ENCODE results near the gene ERI3.

ERI3 gene

DNA sequence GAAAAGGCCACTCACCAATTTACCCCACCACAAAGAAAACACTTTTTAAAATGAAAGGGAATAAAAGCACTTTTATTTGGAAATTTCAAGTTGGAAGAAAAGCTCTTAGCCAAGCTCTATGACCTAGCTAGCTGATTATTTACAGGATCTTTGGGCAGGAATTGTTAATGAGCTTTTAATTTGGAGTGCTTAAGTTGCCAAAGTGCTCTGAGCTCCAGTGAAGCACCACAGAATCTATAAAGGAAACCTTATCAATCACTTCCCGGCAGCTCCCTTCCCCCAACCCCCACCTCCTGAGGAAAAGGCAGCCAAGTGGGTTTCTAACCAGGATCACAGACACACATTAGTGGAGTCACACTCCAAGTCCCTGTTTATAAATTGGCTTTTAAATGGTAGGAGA is 1.5 kb downstream of the ERI3 start:
- in situ Hi-C loops (cut with MboI; ENCODE audit: low pct_unique_long_range_greater_than_20kb, low sequenced_read_pairs, unreplicated experiment), result no loop called here
- TF ChIP-seq CTCF (IDR thresholded peaks at IDR 0.05; ENCODE audit: extremely low read depth, insufficient read depth, missing control alignments), result no peak
- no peak for DNase-seq (ENCODE audit: low spot score)

DNA sequence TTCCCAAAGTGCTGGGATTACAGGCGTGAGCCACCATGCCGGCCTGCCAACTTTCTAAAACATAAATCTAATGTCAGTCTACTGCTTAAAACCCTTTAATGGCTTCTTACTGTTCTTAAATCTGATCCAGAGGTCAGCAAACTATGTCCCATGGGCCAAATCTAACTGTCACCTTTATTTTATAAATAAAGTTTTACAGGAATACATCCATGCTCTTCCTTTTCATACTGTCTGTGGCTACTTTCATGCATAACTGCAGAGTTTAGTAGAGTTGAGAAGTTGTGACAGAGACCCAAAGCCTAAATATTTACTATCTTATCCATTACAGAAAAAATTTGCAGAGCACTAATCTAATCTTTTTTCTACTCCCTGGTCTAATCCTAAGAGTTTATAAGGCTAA is 3.8 kb downstream of the ERI3 start:
- DNase-seq (ENCODE audit: low spot score), result no peak
- in situ Hi-C loops (cut with MboI; ENCODE audit: low pct_unique_long_range_greater_than_20kb, low sequenced_read_pairs, unreplicated experiment), result no loop called here
- no peak for TF ChIP-seq CTCF (IDR thresholded peaks at IDR 0.05; ENCODE audit: extremely low read depth, insufficient read depth, missing control alignments)

DNA sequence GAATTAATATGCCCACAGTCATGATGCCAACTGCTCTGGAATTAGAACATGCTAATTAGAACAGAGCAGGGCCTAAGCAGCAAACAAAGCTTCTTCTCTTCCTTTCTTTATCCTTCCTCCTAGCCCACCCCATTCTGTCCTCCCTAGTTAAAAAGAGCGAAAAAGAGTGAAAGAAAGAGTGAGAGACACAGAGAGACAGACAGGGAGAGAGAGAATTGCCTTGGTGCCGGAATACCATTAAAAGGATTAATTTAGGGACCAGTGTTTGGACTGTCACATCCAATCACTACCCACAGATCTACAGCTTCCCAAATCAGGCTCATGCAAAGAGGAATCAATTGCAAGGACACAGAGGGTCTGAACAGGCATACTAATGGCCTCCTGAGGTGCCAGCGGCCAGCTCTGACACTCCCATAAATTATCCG is 7.0 kb downstream of the ERI3 start:
- in situ Hi-C loops (cut with MboI; ENCODE audit: low pct_unique_long_range_greater_than_20kb, low sequenced_read_pairs, unreplicated experiment), result no loop called here
- no peak for TF ChIP-seq CTCF (IDR thresholded peaks at IDR 0.05; ENCODE audit: extremely low read depth, insufficient read depth, missing control alignments)
- DNase-seq (ENCODE audit: low spot score), result no peak

DNA sequence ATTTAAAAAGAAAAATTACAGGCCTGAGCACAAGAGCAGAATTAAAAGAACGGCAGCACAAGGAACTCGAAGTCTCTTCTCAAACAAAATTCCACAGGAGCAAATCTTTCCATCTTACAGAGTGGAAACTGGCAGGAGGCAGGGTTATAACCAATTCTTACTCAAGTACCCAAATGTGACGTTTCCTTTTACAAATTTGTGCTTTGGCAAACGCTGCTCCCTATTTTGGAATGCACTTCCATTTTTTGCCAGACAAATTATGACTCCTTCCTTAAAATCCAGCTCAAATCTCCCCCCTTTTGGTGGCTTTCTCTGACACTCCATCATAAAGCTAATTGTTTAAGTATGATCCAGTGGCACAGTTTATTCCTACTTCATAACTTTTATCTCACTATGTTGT is 7.8 kb downstream of the ERI3 start:
- in situ Hi-C loops (cut with MboI; ENCODE audit: low pct_unique_long_range_greater_than_20kb, low sequenced_read_pairs, unreplicated experiment), result no loop called here
- no peak for DNase-seq (ENCODE audit: low spot score)
- TF ChIP-seq CTCF (IDR thresholded peaks at IDR 0.05; ENCODE audit: extremely low read depth, insufficient read depth, missing control alignments), result no peak

DNA sequence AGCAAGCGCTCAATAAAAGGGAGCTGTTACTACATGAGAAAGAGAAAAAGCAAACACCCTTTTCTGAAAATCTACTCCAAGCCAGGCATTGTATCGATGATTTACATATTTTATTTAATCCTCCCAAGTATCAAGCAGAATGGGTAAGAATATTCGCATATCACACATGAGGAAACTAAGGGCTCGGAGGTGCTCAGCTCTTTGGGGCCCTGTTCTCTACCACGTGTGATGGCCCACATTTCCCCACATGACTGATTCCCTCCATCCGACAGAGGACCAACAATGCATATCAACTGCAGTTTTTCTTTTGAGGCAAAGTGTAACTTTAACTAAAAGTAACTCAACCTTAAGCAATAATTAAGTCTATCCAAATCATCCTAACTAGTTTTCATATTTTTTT is 8.2 kb downstream of the ERI3 start:
- in situ Hi-C loops (cut with MboI; ENCODE audit: low pct_unique_long_range_greater_than_20kb, low sequenced_read_pairs, unreplicated experiment), result no loop called here
- TF ChIP-seq CTCF (IDR thresholded peaks at IDR 0.05; ENCODE audit: extremely low read depth, insufficient read depth, missing control alignments), result no peak
- DNase-seq (ENCODE audit: low spot score), result no peak

GRCh38 chr1:44346184-44346583 is 8.9 kb downstream of the ERI3 start:
- TF ChIP-seq CTCF (IDR thresholded peaks at IDR 0.05; ENCODE audit: extremely low read depth, insufficient read depth, missing control alignments), result no peak
- in situ Hi-C loops (cut with MboI; ENCODE audit: low pct_unique_long_range_greater_than_20kb, low sequenced_read_pairs, unreplicated experiment), result no loop called here
- DNase-seq (ENCODE audit: low spot score), result no peak

DNA sequence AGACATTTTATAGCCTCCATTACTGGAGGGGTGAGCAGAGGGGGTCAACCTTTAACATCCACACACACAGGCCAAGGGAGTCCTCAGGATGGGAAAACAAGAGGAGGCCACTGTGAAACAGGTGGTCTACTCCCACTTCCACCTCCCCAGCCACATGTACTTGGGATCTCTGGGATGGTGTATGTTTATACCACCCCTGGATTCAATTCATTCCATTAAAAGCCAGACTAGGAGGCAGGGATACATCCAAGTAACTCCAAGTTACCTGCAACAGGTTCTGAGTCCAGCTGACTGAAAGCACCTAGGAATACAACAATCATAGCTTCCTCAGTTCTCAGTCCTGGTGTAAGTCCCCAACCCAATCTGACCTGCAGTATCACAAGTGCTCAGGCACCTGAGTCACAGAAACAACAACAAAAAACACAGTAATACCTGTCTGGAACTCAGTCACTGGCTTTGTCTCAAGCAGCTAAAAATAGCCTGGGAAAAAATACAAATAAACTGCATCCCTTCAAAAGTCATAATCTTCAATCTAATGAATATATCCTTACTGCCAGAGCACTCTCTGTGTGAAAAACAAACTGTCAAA is 9.8 kb downstream of the ERI3 start:
- DNase-seq (ENCODE audit: low spot score), result no peak
- no peak for TF ChIP-seq CTCF (IDR thresholded peaks at IDR 0.05; ENCODE audit: extremely low read depth, insufficient read depth, missing control alignments)
- in situ Hi-C loops (cut with MboI; ENCODE audit: low pct_unique_long_range_greater_than_20kb, low sequenced_read_pairs, unreplicated experiment), result no loop called here

All from GM13977 (cell line).